B cell (primary cell): ENCODE measurements around the gene AP2B1.

Source experiments
- CTCF ChIP-seq: fragments of 200-600 bp; IDR thresholded peaks from one replicate; pipeline ENCODE4 v1.8.0; 2022; ENCODE audit warnings: antibody characterized with exemption, mild to moderate bottlenecking
- EZH2 ChIP-seq: IDR thresholded peaks from 2 replicates; pipeline ENCODE4 v1.6.1; 2012; ENCODE audit warnings: borderline replicate concordance, low read depth, mild to moderate bottlenecking, moderate library complexity, low read length; ENCODE audit not compliant: insufficient read depth, poor library complexity, severe bottlenecking

- TF ChIP-seq CTCF, result no peak
- no peak for TF ChIP-seq EZH2
These were observed 182.9 kb downstream of the AP2B1 start for GRCh38 chr17:35769895-35770486.
